Karpas-422 (cell line): ENCODE measurements around the gene AK4. TPM values are rescaled to one million over a fixed set of nuclear protein-coding genes. Genes with fewer than 3 reads are reported as not detected.

Experiments used
- DNase-seq: peaks from one replicate; pipeline ENCODE4 v3.0.0-alpha.2; 2015
- H2AFZ ChIP-seq: fragments of 200-600 bp; sonication (generic); 2 replicates; pipeline ENCODE4 v1.6.1; 2014; ENCODE audit warnings: antibody characterized with exemption, low read length, mixed read lengths
- H3K27ac ChIP-seq: fragments of 200-600 bp; sonication (generic); 2 replicates; pipeline ENCODE4 v1.5.1; 2014; ENCODE audit warnings: mild to moderate bottlenecking, low read length, moderate library complexity
- H3K27me3 ChIP-seq: fragments of 200-600 bp; sonication (generic); 2 replicates; pipeline ENCODE4 v1.6.1; 2014; ENCODE audit warnings: low read length, mixed read lengths
- H3K36me3 ChIP-seq: fragments of 200-600 bp; sonication (generic); 2 replicates; pipeline ENCODE4 v1.6.1; 2014; ENCODE audit warnings: low read length, mixed read lengths; ENCODE audit not compliant: insufficient read depth
- H3K4me1 ChIP-seq: fragments of 200-600 bp; sonication (generic); 2 replicates; pipeline ENCODE4 v1.6.1; 2014; ENCODE audit warnings: mild to moderate bottlenecking, low read length, mixed read lengths
- H3K4me2 ChIP-seq: fragments of 200-600 bp; sonication (generic); 2 replicates; pipeline ENCODE4 v1.6.1; 2014; ENCODE audit warnings: low read length, low read depth, mild to moderate bottlenecking; ENCODE audit not compliant: poor library complexity, severe bottlenecking
- H3K4me3 ChIP-seq: fragments of 200-600 bp; sonication (generic); 2 replicates; pipeline ENCODE4 v1.5.1; 2014; ENCODE audit warnings: mild to moderate bottlenecking, antibody characterized with exemption, low read length, mixed read lengths
- H3K79me2 ChIP-seq: fragments of 200-600 bp; sonication (generic); 2 replicates; pipeline ENCODE4 v1.6.1; 2014; ENCODE audit warnings: mild to moderate bottlenecking, low read length, mixed read lengths
- H3K9ac ChIP-seq: fragments of 200-600 bp; sonication (generic); 2 replicates; pipeline ENCODE4 v1.6.0; 2014; ENCODE audit warnings: low read length
- H3K9me2 ChIP-seq: fragments of 200-600 bp; sonication (generic), shearing (Covaris generic); replicated peaks from 2 replicates; pipeline ENCODE4 v1.6.0; 2014; ENCODE audit warnings: mild to moderate bottlenecking, low read length, moderate library complexity; ENCODE audit not compliant: insufficient read depth
- H3K9me3 ChIP-seq: fragments of 300-700, 200-600 bp; sonication (generic); 2 replicates; pipeline ENCODE4 v1.6.1; 2014; ENCODE audit warnings: low read length, mixed read lengths
- H4K20me1 ChIP-seq: fragments of 200-600 bp; sonication (generic); 2 replicates; pipeline ENCODE4 v1.6.1; 2014; ENCODE audit warnings: mild to moderate bottlenecking, antibody characterized with exemption, low read length, low read depth; ENCODE audit not compliant: insufficient read depth
- total RNA-seq: library from RNA; depleted of rRNA; stranded (reverse); fragments of >200 nt; shearing (Covaris generic); gene quantifications from 2 replicates; pipeline ENCODE4 v1.2.3, GENCODE V29; 2014; ENCODE audit warnings: low replicate concordance

Gene AK4
- total RNA-seq, 1 experiment from 2014 or later: 0.37 TPM

- DNase-seq: no peak
- Histone ChIP-seq H2AFZ (no peak overlapping the region), H3K9me2 (no peaks in the 10 kb centered on the region), H3K27ac (no peak overlapping the region), H3K79me2 (no peaks in the 10 kb centered on the region), H4K20me1 (no peaks in the 10 kb centered on the region), H3K4me2 (no peak overlapping the region), H3K4me3 (no peak overlapping the region), H3K4me1 (no peaks in the 10 kb centered on the region), H3K36me3 (no peaks in the 10 kb centered on the region), H3K9ac (no peak overlapping the region), H3K9me3 (no peaks in the 10 kb centered on the region), H3K27me3 (no peaks in the 10 kb centered on the region)
Observed at GRCh38 chr1:65207317-65207716, 59.3 kb downstream of the AK4 start.

GRCh38 chr1:65208563-65208973, 60.6 kb downstream of the AK4 start:
- DNase-seq: no peak
- Histone ChIP-seq H4K20me1 (no peaks in the 10 kb centered on the region), H2AFZ (no peak overlapping the region), H3K79me2 (no peaks in the 10 kb centered on the region), H3K4me2 (no peak overlapping the region), H3K9ac (no peak overlapping the region), H3K9me3 (no peaks in the 10 kb centered on the region), H3K36me3 (no peaks in the 10 kb centered on the region), H3K4me3 (no peak overlapping the region), H3K27me3 (no peaks in the 10 kb centered on the region), H3K4me1 (no peaks in the 10 kb centered on the region), H3K9me2 (no peaks in the 10 kb centered on the region), H3K27ac (no peak overlapping the region)

- Histone ChIP-seq H3K9ac (no peak overlapping the region), H3K9me3 (no peaks in the 10 kb centered on the region), H3K36me3 (no peaks in the 10 kb centered on the region), H3K9me2 (no peaks in the 10 kb centered on the region), H3K4me3 (no peak overlapping the region), H3K4me2 (no peak overlapping the region), H3K27me3 (no peaks in the 10 kb centered on the region), H4K20me1 (no peaks in the 10 kb centered on the region), H3K27ac (no peak overlapping the region), H3K4me1 (no peaks in the 10 kb centered on the region), H2AFZ (no peak overlapping the region), H3K79me2 (no peaks in the 10 kb centered on the region)
- peak; percentile 63 for DNase-seq
Observed at GRCh38 chr1:65209005-65209885, 61.2 kb downstream of the AK4 start.

GRCh38 chr1:65210325-65210724, 62.3 kb downstream of the AK4 start:
- no peak for DNase-seq
- Histone ChIP-seq H3K4me1 (no peaks in the 10 kb centered on the region), H3K27me3 (no peaks in the 10 kb centered on the region), H3K4me3 (no peak overlapping the region), H3K9ac (no peak overlapping the region), H4K20me1 (no peaks in the 10 kb centered on the region), H3K9me3 (no peaks in the 10 kb centered on the region), H3K4me2 (no peak overlapping the region), H3K9me2 (no peaks in the 10 kb centered on the region), H3K79me2 (no peaks in the 10 kb centered on the region), H2AFZ (no peak overlapping the region), H3K36me3 (no peaks in the 10 kb centered on the region), H3K27ac (no peak overlapping the region)

GRCh38 chr1:65211331-65211730, 63.3 kb downstream of the AK4 start:
- Histone ChIP-seq H2AFZ (no peak overlapping the region), H3K4me3 (no peak overlapping the region), H3K36me3 (no peaks in the 10 kb centered on the region), H3K4me1 (no peaks in the 10 kb centered on the region), H3K9ac (no peak overlapping the region), H3K27me3 (no peaks in the 10 kb centered on the region), H3K9me3 (no peaks in the 10 kb centered on the region), H3K79me2 (no peaks in the 10 kb centered on the region), H3K4me2 (no peak overlapping the region), H4K20me1 (no peaks in the 10 kb centered on the region), H3K9me2 (no peaks in the 10 kb centered on the region), H3K27ac (no peak overlapping the region)
- DNase-seq: no peak

GRCh38 chr1:65213271-65214023, 65.4 kb downstream of the AK4 start:
- Histone ChIP-seq H3K4me1 (no peaks in the 10 kb centered on the region), H3K27me3 (no peaks in the 10 kb centered on the region), H3K27ac (no peak overlapping the region), H3K9me3 (no peaks in the 10 kb centered on the region), H3K9ac (no peak overlapping the region), H2AFZ (no peak overlapping the region), H3K9me2 (no peaks in the 10 kb centered on the region), H3K4me2 (no peak overlapping the region), H4K20me1 (no peaks in the 10 kb centered on the region), H3K4me3 (no peak overlapping the region), H3K79me2 (no peaks in the 10 kb centered on the region), H3K36me3 (no peaks in the 10 kb centered on the region)
- no peak for DNase-seq

- no peaks in the 10 kb centered on the region for H3K9me2 ChIP-seq
- no peak for DNase-seq
Observed at GRCh38 chr1:65214340-65215027, 66.5 kb downstream of the AK4 start.

GRCh38 chr1:65216989-65217388, 69.0 kb downstream of the AK4 start:
- Histone ChIP-seq H3K4me1 (no peaks in the 10 kb centered on the region), H3K9me2 (no peaks in the 10 kb centered on the region), H3K4me3 (no peak overlapping the region), H3K79me2 (no peaks in the 10 kb centered on the region), H3K4me2 (no peak overlapping the region), H3K9me3 (no peaks in the 10 kb centered on the region), H4K20me1 (no peaks in the 10 kb centered on the region), H3K27ac (no peak overlapping the region), H2AFZ (no peak overlapping the region), H3K36me3 (no peaks in the 10 kb centered on the region), H3K9ac (no peak overlapping the region), H3K27me3 (no peaks in the 10 kb centered on the region)
- DNase-seq: no peak

More at GRCh38 chr1:65214340-65215027, 66.5 kb downstream of the AK4 start:
- Histone ChIP-seq H3K4me2 (no peak overlapping the region), H3K4me3 (no peak overlapping the region), H3K9me3 (no peaks in the 10 kb centered on the region), H3K79me2 (no peaks in the 10 kb centered on the region), H3K27me3 (no peaks in the 10 kb centered on the region), H3K4me1 (no peaks in the 10 kb centered on the region), H4K20me1 (no peaks in the 10 kb centered on the region), H3K9ac (no peak overlapping the region), H3K36me3 (no peaks in the 10 kb centered on the region), H2AFZ (no peak overlapping the region), H3K27ac (no peak overlapping the region)
